Left ventricle myocardium inferior (tissue), 1 donor: ENCODE measurements around the gene HLA-DPA1. TPM values are rescaled to one million over a fixed set of nuclear protein-coding genes. Genes with fewer than 3 reads are reported as not detected.

Experiments used
- DNase-seq: peaks from one replicate; pipeline ENCODE4 v3.0.0-alpha.2; 2020
- H3K27ac ChIP-seq: fragments of 200-600 bp; replicated peaks from 2 replicates; pipeline ENCODE4 v1.8.0; 2021
- H3K27me3 ChIP-seq: fragments of 200-600 bp; 2 replicates; pipeline ENCODE4 v1.8.0; 2021; ENCODE audit warnings: low read depth
- H3K36me3 ChIP-seq: fragments of 200-600 bp; 2 replicates; pipeline ENCODE4 v1.8.0; 2021
- H3K4me1 ChIP-seq: fragments of 200-600 bp; 2 replicates; pipeline ENCODE4 v1.8.0; 2021
- H3K4me3 ChIP-seq: fragments of 200-600 bp; 2 replicates; pipeline ENCODE4 v1.8.0; 2021; ENCODE audit warnings: mild to moderate bottlenecking, moderate library complexity
- H3K9me3 ChIP-seq: fragments of 200-600 bp; replicated peaks from 2 replicates; pipeline ENCODE4 v1.8.0; 2021
- CTCF ChIP-seq: fragments of 200-600 bp; IDR thresholded peaks from 2 replicates; pipeline ENCODE4 v1.8.0; 2021; ENCODE audit warnings: antibody characterized with exemption, mild to moderate bottlenecking, borderline replicate concordance
- intact Hi-C: fragments of 100-400 bp; cut with micrococcal nuclease; formaldehyde crosslinking; loops from one replicate; pipeline ENCODE4 v1.11.0; 2022
- total RNA-seq: library from RNA; stranded (reverse); fragmentation: NEBNext Ultra II Directional; extraction: Animal tissue kit (Norgen Biotek cat#: 25700); gene quantifications from one replicate; pipeline ENCODE4 v1.2.1, GENCODE V29; 2021
- donor health status: DM: no; HTN: yes; CAD: no; lungs with severe emphysema.

HLA-DPA1 gene
- total RNA-seq, 1 donor from 2014 or later = 28.8 TPM

DNA sequence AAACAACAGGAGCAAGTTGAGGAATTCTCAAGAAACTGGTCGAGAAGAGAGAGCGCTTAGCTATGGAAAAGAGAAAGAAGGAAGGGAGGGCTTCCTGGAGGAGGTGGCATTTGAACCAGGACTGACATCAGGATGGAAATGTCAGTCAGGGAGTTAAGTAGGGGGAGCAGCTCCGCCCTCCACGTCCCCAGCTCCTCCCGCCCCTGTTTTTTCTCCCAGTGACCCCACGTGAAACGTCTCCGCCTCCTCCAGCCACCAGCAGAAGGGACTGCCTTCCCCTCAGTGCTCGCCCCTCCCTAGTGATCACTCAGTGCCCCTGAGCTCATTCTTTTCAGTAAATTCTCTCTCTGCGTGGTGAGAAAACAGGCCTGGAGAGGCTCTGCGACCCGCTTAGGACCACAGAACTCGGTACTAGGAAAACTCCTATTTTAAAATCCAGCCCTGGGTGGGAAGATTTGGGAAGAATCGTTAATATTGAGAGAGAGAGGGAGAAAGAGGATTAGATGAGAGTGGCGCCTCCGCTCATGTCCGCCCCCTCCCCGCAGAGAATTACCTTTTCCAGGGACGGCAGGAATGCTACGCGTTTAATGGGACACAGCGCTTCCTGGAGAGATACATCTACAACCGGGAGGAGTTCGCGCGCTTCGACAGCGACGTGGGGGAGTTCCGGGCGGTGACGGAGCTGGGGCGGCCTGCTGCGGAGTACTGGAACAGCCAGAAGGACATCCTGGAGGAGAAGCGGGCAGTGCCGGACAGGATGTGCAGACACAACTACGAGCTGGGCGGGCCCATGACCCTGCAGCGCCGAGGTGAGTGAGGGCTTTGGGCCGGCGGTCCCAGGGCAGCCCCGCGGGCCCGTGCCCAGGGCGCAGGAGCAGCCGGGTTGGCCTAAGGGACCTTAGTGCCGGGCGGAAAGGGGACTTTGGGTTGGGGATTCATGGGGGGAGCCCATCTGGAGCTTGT, 7.0 kb upstream of the HLA-DPA1 start:
- peak; percentile 73 for DNase-seq
- TF ChIP-seq CTCF = no peak
- H3K27ac ChIP-seq = peak overlapping the region; percentile 90
- no peaks in the 10 kb centered on the region for H3K9me3 ChIP-seq
- intact Hi-C loops = loop anchor here (5.0 kb wide), 1 partner anchor 63 kb away; no protein-coding TSS in a partner anchor
- H3K4me1 ChIP-seq = peaks cover 46% of the 10 kb centered on the region
- H3K4me3 ChIP-seq = peak overlapping the region; percentile 69
- H3K27me3 ChIP-seq = no peaks in the 10 kb centered on the region
- peaks cover 12% of the 10 kb centered on the region for H3K36me3 ChIP-seq

GRCh38 chr6:33079580-33079979, 6.1 kb upstream of the HLA-DPA1 start:
- peak overlapping the region; percentile 90 for H3K27ac ChIP-seq
- H3K27me3 ChIP-seq = no peaks in the 10 kb centered on the region
- TF ChIP-seq CTCF = no peak
- intact Hi-C loops = no loop called here
- no peaks in the 10 kb centered on the region for H3K9me3 ChIP-seq
- peaks cover 49% of the 10 kb centered on the region for H3K4me1 ChIP-seq
- H3K4me3 ChIP-seq = peak overlapping the region; percentile 69
- DNase-seq = no peak
- peaks cover 7% of the 10 kb centered on the region for H3K36me3 ChIP-seq

GRCh38 chr6:33078919-33079521, 5.6 kb upstream of the HLA-DPA1 start:
- Histone ChIP-seq H3K4me3 (no peak overlapping the region), H3K9me3 (no peaks in the 10 kb centered on the region), H3K4me1 (peaks cover 49% of the 10 kb centered on the region), H3K27me3 (no peaks in the 10 kb centered on the region), H3K36me3 (peaks cover 2% of the 10 kb centered on the region), H3K27ac (no peak overlapping the region)
- intact Hi-C loops = no loop called here
- TF ChIP-seq CTCF = no peak
- DNase-seq = no peak

GRCh38 chr6:33078442-33078841, 5.0 kb upstream of the HLA-DPA1 start:
- no peaks in the 10 kb centered on the region for H3K9me3 ChIP-seq
- no peaks in the 10 kb centered on the region for H3K27me3 ChIP-seq
- no peak overlapping the region for H3K27ac ChIP-seq
- no peak for DNase-seq
- H3K4me3 ChIP-seq = no peak overlapping the region
- H3K4me1 ChIP-seq = peaks cover 49% of the 10 kb centered on the region
- no peak for TF ChIP-seq CTCF
- H3K36me3 ChIP-seq = no peaks in the 10 kb centered on the region
- intact Hi-C loops = no loop called here

DNA sequence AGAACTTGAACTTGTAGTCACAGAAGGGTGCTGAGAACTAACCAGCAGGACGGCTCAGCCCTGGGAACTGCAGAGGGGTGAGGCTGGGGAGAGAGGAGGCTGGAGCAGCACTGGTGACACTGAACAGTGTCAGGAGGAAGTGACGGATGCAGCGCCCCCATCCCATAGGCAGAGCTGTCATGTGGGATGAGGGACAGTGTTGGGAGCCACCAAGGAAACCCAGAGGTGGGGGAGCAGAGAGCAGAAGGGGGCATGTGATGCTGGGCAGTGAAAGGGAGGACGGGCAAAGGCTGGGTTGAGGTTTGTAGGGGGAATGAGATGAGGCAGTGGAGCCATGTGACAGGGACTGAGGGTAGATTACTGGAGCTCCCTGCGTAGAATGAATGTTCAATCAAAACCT, 4.5 kb upstream of the HLA-DPA1 start:
- no peak for TF ChIP-seq CTCF
- no peaks in the 10 kb centered on the region for H3K27me3 ChIP-seq
- no peaks in the 10 kb centered on the region for H3K9me3 ChIP-seq
- intact Hi-C loops = no loop called here
- H3K4me1 ChIP-seq = peaks cover 47% of the 10 kb centered on the region
- no peak for DNase-seq
- peak overlapping the region; percentile 65 for H3K4me3 ChIP-seq
- no peak overlapping the region for H3K27ac ChIP-seq
- H3K36me3 ChIP-seq = no peaks in the 10 kb centered on the region
